Measurements from ENCODE around the gene OSBPL5.
"Not testable (repeated sequence)": the region's sequence is repeated elsewhere in the genome, so short reads cannot be mapped to it uniquely, and the experiment has no call there.

OSBPL5 gene

GRCh38 chr11:3181725-3182461 lies 16.8 kb upstream of the OSBPL5 start:
- DNase-seq = no peak

DNA sequence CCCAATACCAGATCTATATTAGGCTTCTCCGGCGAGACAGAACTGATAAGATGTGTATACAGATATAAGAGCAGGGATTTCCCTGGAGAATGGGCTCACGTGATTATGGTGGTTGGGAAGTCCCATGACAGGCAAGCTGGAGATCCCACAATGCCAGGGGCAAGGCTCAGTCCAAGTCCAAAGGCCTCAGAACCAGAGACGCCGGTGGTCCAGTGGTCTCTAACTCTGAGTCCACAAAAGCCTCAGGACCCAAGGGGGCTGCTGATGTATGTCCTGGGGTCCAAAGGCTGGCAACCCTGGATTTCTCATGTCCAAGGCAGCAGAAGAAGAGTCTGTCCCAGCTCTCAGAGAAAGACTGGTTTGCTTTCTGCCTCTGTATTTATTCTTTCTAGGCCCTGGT lies 15.8 kb upstream of the OSBPL5 start:
- DNase-seq = no peak

DNA sequence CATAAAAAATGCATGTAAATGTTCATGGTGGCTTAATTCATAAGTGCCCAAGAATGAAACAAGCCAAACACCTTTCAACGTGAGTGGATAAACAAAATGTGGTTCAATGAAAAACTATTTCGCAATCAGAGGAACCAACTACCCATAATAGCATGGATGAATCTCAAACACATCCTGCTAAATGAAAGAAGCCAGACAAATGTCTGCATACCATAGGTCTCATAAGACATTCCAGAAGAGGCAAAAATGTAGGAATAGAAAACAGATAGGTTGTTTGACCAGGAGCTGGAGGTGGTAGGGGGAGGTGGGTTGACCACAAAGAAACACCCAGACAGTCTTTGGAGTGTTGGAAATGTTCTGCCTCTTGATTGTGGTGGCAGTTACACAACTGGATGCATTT lies 13.2 kb upstream of the OSBPL5 start:
- no peak for DNase-seq

DNA sequence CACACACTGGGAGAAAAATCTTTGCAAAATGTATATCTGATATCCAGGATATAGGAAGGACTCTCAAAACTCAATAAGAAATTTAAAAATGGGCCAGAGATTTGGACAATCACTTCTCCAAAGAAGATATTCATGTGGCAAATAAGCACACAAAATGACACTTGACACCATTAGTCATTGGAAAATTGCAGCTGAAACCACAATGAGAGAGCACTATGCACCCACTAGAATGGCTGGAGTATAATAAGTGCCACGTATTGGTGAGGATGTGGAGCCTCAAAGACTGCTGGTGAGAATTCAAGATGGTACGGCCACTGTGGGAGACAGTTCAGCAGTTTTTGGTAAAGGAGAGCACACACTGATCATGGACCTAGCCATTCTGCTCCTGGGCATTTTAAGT lies 12.8 kb upstream of the OSBPL5 start:
- DNase-seq = no peak

DNA sequence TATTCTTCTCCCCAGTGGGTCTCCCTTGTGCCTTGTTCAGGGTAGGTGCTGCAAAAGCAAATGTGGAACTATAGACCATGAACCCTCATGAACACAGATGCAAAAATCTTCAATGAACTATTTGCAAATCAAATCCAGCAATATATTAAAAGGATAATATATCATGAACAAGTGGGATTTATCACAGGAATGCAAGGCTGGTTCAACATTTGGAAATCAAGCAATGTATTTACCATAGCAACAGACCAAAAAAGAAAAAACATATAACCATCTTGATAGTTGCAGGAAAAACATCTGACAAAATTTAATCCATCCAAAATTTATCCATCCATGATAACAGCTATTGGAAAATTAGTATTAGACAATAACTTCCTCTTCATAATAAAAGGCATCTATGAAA lies 11.4 kb upstream of the OSBPL5 start:
- no peak for DNase-seq

GRCh38 chr11:3175194-3175593 lies 10.1 kb upstream of the OSBPL5 start:
- no peak for DNase-seq

DNA sequence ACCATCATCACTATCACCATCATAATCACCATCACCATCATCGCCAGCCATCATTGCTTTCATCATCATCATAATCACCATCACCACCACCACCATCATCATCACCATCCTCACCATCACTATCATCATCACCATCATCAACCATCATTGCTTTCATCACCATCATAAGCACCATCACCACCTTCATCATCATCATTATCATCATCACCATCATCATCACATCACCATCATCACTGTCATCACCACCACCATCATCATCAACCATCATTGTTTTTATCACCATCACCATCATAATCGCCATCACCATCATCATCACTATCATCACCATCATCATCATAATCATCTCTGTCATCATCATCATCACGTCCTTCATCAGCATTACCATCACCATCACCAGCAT lies 9.3 kb upstream of the OSBPL5 start:
- DNase-seq = no peak

- no peak for DNase-seq
Measured at GRCh38 chr11:3173795-3174194, 8.7 kb upstream of the OSBPL5 start.

- DNase-seq = no peak
Measured at GRCh38 chr11:3171931-3172560, 6.9 kb upstream of the OSBPL5 start.

DNA sequence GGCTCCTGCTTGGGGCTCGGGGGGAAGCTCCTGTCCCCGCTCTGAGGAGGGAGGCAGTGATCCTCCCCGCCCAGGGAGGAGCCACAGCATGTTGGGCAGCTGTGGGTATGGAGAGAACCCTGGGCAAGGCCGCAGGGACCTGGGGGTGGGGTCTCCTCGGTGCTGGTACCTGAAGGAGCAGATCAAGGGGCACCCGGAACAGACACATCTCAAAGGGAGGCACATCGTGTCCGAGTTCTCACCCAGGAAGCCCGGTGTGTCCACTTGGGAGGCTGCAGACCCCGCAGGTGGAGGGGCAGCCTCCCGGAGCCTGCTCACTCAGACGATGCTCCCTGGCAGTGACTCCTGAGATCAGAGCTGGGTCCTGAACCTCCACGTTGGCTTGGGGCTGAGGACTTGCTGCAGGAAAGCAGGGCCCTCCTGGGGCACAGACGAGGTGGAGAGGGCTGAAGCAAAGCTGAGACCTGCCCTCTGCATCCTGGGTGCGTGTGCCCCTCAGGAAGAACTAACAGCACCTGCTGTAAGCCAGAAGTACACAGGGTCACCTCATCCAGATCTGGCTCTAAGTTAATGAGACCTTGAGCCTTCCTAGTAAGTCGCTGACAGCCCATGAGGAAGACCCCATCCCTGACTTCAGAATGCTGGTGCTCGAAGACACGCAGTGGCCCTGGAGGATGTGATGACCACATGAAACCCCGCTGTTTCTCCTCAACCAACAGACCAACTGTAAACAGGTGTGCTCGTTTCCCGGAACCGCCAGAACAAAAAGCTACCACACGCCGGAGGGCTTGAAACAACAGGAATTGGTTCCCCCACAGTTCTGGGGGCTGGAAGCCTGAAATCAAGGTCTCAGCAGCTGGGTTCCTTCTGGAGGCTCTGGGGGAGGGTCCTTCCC lies 5.9 kb upstream of the OSBPL5 start:
- DNase-seq = no peak

DNA sequence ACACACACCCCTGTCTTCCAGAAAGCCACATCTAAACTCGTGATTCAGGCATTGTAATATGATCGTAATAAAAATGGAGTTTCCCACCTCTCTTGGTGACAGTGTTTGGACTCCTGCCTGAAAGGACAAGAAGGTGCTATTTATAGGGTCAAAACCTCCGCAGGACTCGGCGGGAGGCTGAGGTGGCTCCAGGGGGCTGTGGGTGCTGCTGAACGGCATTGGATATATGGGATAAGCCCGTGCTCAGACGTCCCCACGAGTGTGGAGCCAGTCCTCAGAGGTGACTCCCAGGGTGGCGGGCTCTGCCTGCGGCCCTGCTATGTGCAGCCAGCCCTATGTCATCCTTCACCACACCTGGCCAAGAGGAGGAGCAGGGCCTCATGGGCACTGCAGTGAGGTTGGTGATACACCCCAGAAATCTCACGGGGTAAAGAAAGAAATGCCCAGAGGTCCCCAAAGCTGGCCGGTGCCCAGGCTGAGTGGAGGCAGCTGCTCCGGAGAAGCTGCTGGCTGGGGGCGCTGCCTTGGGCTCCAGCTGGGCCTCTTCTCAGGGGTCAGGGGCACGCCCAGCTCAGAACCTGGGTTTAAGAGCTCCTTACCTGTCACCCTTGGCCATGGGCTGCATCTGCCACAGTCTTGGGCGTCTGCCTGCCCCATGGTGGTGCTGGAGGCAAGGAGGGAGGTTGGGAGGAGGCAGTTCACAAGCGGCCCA lies 5.1 kb upstream of the OSBPL5 start:
- no peak for DNase-seq

GRCh38 chr11:3169255-3170043 lies 4.3 kb upstream of the OSBPL5 start:
- DNase-seq = no peak

GRCh38 chr11:3168742-3169254 lies 3.7 kb upstream of the OSBPL5 start:
- DNase-seq = not testable (repeated sequence)

DNA sequence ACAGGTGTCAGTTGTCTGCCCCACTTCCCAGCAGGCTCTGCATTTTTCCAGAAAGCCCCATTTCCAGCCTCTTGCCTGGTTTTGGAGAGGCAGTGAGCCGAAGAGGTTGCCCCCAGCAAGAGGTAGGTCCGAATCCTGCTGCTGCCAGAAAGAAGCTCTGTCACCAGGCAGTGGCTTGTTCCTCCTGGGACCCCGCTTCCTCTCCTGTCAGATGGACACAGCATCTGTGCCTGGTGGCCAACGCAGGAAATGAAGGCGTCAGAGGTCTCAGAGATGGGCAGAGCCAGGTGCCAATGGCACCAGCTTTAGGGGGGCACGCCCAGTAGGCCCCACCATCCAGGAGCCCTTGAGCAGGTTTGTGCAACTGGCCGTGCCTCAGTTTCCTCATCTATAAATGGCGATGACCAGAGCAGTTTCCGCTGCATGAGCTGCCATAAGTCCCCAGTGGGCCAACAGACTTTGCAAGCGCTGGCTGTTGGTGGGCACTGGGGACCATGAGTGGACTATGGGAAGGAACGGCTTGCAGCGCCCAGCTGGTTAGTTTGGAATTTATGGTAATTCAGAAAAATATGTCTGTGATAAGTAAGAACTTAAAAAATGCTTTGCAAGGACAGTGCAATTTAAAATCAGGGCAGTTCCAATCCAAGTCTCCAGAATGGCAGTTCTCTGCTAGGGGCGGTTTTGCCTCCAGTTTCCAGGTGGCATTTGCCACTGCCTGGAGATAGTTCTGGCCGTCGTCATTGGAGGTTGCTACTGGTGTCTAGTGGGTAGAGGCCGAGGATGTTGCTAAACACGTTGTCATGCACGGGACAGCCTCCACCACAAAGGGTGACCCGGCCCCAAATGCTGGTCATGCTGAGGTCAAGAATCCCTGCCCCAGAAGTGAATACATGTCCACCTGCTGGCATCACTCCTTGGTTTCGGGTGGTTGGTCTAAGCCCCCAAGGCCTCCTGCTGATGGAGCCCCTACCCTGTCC lies 2.3 kb upstream of the OSBPL5 start:
- no peak for DNase-seq

- no peak for DNase-seq
Measured at GRCh38 chr11:3166268-3167142, 1.4 kb upstream of the OSBPL5 start.

GRCh38 chr11:3165916-3166267 lies 782 bp upstream of the OSBPL5 start:
- no peak for DNase-seq

DNA sequence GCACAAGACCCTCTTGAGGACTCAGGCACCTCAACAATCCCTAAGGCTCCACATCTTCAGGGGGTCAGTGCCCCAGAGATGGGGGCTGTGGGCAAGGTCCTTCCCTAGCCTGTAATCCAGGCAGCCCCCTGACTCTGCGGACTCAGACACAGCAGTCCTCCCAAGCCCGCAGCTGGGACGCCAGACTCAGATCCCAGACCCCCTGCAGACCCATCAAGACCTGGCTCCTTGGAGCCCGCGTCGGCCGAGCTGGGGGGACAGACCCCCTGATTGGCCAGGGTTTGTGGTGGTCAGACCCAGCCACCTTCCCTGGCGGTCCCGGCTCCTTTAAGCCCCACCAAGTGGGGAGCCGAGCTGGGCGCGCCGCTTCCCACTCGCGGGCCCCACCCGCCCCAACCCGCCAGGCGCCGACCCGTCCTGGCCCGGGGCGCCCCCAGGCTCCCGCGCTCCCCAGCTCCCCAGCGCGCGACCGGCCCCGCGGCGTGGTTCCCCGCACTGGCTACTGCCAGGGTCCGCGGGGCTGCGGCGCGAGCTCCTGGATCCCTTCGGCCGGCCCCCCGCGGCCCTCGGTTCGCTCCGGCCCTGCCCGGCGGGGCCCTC lies 458 bp downstream of the OSBPL5 start:
- DNase-seq = no peak

DNA sequence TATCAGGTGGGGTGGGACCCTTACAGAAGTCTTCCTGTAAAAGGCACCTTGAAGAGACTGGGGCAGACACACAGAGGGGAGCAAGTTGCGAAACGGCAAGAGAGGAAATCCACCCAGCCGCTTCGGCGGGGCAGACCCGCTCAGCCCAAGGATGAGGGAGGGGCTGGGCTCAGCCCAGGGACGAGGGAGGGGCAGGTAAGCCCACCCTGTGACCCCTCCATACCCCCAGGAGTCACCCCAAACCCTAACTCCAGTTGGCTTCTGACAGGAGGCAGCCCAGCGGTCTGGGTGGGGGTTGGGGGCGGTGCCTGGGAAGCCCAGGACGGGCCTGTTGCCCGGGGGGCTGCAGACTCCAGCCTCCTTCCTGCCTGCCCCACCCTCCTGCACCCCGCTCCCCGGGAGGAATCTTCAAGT lies 965 bp downstream of the OSBPL5 start:
- no peak for DNase-seq

DNA sequence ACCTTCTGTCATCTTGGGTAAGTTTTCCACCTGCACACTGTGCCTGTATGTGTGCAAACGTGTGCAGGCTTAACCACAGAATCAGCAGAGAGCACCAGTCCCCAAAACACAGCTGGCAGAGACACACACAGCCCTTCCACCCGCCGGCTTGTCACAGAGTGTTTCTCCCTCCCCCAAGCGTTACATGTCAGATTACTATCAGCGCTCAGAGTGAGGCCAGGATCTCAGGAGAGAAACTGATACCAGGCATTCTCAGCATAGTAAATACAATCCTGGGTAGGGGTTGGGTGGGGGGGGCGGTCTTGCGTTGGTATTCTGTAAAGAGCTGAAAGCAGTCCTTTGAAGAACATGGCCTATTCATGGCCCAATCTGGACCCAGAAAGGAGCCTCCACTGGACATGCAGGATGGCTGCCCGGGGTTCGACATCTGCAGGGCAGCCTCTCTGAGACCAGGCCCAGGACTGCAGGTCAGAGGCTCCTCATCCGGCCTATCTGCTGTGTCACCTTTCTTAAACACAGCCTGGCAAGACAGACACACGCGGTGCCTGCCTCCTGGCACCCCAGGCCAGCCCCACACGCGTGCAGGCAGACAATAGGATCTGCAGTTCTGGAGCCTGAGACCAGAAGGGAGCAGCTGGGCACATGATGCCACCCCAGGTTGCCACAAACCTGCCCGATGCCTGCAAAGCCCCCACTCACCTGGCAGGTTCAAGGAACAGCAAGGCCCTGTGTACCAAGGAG lies 1.7 kb downstream of the OSBPL5 start:
- DNase-seq = no peak
